ENCODE results near the gene TMEM114.

The TMEM114 gene

DNA sequence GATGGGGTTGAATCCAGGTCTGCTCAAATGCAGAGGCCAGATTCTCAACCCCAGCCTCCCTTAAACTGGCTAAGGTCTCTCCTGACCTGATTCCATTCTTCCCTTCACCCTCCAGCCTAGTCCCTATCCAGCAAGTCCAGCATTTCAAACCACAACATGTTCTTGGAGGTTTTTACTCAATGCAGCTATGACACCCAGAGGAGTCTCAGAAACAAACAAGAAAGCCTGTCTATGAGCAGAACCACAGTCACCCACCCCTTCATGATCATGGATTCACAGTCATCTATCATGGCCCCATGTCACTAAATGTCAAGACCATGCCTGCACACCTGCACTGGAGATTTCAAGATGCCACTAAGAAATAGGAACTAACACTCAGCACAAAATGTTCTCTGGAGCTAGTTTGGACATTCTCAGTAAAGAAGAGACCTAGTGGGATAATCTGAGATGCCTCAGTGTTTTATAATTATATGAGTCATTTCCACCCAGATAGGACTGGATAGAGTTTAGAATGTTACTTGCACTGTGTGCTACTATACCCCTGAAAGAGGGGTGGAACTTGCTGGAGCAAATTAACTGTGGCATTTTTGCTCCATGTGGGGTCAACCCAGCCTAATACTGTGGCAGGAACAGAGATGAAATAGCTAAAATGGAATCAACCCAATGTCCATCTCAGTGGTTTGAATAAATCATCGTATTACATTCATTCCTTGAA lies 21.7 kb upstream of the TMEM114 start:
- DNase-seq (ENCODE audit: low read depth in 3 of 3): no peak

DNA sequence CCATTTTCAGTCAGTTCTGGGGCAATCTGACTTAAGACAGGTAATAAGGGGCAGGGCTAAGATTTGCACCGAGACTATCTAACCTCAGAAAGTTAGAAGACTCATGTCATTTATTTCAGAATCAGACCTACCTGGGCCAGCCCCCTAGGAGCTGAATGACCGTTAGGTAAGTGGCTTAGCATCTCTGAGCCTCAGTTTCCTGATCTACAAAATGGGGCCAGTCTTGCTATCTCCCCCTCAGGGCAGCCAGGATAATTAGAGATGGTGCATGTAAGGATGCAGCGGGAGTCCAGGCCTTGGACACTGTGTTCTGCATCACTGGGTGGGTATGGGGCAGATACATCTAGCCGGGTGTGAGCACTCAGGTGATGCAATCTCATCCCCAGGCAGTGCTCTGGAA lies 20.8 kb upstream of the TMEM114 start:
- DNase-seq (ENCODE audit: low read depth in 3 of 3): no peak

DNA sequence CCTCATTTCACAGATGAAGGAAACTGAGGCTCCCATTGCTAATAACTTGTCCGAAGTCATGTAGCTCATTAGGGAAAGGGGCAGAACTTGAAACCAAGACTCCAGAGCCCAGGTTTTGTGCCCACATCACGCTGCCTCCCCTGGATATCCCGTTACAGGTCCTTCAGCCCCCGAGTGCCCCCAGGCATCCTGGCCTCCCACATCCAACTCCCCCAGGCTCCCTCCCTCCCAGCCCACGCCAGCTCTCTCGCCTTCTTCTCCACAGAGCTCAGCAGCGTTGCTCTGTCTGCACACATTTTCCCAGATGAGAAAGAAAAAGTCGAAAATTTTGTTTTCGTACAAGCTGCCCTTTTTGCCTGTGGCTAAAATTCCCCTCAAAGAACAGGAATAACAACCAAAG lies 16.9 kb upstream of the TMEM114 start:
- DNase-seq (ENCODE audit: low read depth in 3 of 3): no peak

DNA sequence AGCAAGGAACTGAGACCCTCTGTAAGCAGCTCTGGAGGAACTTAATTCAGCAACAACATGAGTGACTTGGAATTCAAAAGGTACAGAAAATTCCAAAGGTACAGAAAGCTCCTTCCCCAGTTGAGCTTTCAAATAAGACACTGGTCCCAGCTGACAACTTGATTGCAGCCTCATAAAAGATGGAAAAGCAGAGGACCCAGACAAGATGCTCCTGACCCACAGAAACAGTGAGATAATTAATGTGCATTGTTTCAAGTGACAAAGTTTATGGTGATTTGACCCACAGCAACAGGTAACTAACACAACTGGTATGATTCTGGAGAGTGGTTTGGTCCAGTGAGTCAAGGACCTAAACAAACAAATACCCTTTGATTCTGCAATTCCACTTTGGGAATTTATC lies 15.2 kb upstream of the TMEM114 start:
- DNase-seq (ENCODE audit: low read depth in 3 of 3): no peak

DNA sequence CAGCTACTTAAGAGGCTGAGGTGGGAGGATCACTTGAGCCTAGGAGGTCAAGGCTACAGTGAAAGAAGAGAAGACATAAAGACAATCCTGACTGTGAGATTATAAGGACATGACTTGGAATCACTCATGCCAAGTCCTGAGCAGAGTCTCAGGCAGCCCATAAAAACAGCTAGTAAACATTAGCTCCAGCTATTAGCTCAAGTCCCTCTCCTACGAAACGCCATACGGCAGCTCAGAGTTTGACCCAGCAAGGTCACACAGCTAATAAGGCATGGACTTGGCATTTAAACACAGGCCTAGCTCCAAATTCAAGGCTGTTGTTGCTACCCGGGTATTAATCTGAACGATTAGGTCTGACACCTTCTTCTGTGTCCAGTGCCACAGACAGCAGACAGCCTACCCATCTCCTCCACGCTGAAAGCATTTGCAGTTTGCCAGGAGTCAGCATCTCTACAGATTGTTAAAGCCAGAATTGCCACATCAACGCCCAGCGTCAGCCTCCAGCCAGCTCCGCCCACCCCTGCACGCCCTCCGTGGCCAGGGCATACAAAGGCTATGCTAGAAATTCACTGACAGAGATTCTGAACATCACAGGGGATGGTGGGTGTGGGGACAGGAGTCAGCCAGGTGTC lies 9.9 kb upstream of the TMEM114 start:
- DNase-seq (ENCODE audit: low read depth in 3 of 3): no peak

DNA sequence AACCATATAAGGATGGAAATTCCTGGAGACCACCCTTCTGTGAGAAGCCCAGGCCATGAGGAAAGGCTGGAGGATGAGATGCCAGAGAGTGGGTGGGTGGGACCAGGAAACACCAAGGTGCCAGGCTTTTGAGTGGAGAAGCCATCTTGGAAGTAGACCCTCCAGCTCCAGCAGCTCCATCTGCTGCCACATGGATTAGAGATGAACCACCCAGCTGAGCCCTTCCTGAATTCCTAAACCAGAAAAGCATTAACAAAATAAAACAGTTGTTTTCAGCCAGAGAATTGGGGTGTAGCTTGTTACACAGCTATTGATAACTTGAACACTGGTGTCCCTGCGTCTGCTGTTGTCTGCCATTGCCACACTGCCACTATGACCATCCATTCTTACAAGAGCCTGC lies 6.3 kb upstream of the TMEM114 start:
- no peak for DNase-seq (ENCODE audit: low read depth in 3 of 3)

DNA sequence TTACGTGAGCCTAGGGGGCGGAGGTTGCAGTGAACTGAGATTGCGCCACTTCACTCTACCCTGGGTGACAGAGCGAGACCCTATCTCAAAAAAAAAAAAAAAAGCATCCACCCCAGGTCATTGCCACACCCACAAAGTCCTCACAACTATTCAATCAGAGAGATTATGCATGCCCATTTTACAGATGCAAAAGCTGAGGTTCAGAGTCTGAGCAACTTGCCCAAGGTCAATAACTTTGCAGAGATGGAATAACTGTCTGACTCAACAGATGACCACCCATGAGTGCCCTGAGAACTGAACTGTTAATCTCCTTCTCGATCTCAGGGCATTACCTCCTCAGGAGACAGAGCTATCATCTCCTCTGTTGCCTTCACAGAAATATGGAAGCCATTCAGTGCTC lies 5.5 kb upstream of the TMEM114 start:
- DNase-seq (ENCODE audit: low read depth in 3 of 3): no peak

DNA sequence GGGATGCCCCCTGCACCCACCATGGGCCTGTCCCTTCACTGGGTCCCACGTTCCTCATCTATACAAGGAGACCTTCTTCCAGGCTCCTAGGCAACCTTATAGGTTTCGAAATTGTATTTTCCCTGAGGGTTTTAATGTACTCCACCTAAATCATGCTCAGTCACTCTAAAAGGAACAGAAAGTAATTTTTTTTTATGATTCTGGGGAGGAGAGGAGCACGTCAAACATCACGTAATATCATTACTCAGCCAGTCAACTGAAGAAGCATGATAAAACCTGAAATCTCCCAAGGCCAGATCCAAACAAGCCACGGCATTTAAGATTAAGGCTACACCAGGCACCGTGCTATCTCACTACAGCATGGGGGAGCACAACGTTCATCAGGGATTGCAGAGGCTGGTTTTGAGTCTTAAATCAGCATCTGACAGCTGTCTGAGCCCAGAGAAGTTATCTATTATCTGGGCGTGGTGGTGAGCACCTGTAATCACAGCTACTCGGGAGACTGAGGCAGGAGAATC lies 3.9 kb upstream of the TMEM114 start:
- DNase-seq (ENCODE audit: low read depth in 3 of 3): no peak

DNA sequence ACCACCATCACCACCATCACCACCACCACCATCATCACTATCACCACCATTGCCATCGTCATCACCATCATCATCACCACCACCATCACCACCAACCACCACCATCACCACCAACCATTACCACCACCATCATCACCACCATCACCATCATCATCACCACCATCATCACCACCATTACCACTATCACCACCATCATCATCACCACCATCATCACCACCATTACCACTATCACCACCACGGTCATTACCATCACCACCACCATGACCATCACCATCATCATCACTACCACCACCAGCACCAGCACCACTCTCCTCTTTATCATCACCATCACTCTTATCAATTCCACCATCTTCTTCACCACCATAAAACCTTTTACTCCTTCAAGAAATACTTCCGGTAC lies 1.1 kb upstream of the TMEM114 start:
- no peak for DNase-seq (ENCODE audit: low read depth in 3 of 3)

DNA sequence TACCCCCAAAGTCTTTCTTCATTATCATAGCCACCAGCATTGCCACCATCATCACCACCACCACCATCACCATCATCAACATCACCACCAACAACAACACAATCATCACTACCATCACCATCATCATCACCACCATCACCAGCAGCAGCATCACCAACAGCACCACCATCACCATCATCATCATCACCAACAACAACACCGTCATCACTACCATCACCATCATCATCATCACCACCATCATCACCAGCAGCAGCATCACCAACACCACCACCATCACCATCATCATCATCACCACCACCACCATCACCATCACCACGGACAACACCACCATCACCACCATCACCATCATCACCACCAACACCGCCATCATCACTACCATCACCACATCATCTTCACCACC lies 500 bp upstream of the TMEM114 start:
- DNase-seq (ENCODE audit: low read depth in 3 of 3): no peak

DNA sequence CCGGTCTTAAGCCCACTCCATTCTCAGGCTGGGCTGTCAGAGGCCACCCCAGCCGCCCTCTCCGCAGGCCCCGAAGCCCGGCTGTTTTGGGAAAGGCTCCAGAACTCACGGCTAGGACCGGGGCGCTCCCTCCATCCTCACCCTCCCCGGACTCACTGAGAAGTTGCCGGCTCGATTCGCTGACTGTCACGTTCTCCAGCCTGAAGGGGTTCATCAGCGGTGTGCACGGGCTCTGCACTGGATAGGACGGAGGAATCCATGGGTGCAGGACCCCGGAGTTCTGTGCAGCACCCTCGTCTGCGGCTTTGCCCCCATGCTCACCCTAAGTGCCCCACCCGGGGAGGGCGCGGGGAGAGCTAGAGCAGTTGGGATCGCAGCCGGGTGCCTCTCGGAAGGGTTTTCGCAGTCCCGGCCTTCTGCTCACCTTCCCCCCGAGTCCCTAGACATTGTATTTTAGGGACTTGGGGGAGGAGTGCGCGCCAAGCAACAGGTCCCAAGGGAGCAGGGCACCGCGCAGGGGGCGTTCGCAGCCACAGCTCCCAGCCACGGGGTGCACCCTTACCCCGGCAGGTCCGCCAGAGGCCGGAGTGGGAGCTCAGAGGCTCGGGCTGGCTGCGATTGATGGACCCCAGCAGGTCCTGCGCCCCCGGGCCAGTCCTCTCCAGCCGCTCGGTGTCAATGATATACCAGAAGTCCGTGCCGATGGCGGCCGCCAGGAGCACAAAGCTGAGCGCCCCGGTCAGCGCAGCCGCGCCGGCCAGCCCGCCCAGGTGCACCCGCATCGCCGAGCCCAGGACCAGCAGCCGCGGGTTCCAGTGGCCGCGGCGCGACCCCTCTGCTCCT lies 1.0 kb downstream of the TMEM114 start:
- no peak for DNase-seq (ENCODE audit: low read depth in 3 of 3)

DNA sequence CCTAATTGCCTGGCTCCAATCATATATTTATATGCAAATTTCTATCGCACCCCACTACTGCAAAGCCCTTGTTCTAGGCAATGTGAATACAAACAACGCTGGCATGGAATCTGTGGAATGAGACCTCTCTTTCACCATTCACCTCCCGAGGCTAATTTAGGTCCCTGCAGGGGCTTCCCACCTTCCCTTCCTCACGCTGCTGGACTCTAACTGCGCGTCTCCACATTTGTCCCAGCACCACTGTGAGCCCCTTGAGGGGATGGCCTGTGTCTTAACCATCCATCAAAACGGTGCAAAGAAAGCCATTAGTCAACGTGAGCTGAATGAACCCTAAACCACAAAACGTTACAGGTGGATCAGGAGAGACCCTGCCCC lies 1.6 kb downstream of the TMEM114 start:
- no peak for DNase-seq (ENCODE audit: low read depth in 3 of 3)

DNA sequence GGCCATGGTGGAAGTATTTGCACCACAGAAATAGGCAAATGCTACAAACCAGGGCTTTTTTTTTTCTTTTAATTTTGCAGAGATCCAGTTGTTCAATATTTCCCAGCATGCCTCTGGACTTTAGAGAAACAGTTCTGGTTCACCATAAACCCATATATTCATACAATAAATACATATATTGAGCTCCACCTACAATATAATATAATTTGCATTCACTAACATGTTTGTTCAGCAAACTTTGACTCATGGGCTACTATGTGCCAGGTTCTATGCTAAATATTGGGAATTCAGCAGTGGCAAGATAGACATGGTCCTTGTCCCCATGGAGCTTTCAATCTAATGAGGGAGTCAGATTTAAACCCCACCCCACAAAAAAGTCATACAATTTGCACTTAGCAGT lies 3.2 kb downstream of the TMEM114 start:
- DNase-seq (ENCODE audit: low read depth in 3 of 3): no peak

DNA sequence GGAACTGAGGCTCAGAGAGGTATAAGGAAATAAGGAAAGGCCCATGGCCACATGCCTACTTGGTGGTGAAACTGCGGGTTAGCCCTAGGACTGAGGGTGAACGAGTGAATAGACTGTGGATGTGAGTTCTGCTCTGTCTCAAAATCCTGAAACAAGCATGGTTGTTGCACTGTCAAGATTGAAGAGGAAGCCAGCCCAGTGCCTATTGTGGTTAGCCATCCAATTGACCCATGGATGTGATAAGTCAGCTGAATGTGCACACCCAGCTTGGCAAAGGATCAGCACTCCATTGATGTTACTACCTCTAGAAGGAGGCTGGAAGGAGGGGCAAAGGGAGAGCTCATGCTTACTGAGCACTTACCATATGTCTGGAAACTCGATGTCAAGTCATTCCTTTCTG lies 4.5 kb downstream of the TMEM114 start:
- DNase-seq (ENCODE audit: low read depth in 3 of 3): no peak

DNA sequence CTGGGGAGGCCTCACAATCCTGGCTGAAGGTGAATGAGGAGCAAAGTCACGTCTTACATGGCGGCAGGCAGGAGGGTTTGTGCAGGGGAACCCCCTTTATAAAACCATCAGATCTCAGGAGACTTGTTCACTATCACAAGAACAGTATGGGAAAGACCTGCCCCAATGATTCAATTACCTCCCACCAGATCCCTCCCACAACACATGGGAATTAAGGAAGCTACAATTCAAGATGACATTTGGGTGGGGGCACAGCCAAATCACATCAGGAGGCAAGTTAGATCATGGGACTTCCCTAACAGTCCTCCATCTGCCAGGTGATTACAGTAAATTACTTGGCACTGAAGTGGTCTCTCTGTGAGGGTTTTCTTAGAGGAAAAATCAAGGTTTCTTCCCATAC lies 5.3 kb downstream of the TMEM114 start:
- no peak for DNase-seq (ENCODE audit: low read depth in 3 of 3)

DNA sequence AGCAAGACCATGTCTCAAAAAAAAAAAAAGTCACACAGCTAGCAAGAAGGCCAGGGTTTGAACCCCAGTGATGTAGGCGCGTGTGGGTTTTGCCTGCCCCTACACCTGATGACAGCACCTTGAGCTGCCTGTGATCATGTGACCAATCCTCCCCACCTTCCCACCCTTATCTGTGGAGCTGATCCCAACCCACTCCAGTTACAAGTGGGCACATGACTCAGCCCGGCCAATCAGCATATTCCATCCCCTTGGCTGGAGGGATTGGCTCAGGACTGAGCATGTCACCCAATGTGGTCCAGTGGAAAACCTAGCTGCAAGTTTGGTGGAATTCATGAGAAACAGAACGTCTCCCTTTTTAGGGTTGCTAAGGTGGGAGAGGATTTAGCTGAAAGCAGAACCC lies 6.6 kb downstream of the TMEM114 start:
- no peak for DNase-seq (ENCODE audit: low read depth in 3 of 3)

DNA sequence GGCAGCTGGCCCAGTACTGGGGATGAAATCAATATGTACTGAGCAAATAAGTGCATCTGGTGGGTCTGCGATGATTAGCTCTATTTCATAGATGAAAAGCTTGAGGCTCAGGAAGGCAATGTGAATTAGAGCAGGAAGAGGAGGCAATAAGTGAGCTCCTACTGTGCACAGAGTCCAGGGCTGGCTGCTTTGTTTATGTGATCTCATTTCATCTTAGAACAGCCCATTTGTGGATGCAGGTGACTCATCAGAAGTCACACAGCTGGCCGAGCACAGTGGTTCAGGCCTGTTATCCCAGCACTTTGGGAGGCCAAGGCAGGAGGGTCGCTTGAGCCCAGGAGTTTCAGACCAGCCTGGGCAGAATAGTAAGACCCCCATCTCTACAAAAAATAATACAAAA lies 7.1 kb downstream of the TMEM114 start:
- no peak for DNase-seq (ENCODE audit: low read depth in 3 of 3)

DNA sequence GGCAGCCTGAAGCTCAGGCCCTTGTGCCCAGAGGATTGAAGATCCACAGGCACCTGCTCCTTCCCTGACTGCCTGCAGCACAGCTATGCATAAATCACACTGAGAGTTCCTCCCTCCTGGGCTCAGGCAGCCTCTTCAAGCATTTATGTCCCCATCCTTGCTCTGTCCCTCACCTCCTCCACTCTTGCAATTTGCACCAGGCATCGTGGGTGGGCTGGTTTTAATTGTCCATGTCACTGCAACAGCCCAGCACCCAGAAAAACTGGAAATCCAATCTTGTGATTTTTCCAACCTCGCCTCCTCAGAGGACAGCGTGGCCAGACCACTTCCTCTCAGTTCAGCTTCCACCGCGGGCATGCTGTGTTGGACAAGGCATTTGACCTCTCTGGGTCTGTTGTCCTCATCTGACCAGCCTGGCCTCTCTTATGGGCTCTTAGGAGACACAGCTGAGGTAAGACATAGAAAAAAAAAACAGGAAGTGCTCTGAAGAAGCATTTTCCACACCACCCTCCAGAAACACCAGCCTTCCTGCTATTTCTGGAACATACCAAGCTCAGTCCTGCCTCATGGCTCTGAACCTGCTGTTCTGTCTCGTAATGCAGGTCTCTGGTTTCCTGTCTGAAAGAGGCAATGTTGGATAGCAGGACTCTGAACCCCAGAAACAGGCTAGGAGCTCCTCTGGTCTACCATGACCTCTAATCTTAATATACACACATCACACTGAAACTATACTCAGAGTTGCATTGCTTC lies 8.3 kb downstream of the TMEM114 start:
- DNase-seq (ENCODE audit: low read depth in 3 of 3): no peak

DNA sequence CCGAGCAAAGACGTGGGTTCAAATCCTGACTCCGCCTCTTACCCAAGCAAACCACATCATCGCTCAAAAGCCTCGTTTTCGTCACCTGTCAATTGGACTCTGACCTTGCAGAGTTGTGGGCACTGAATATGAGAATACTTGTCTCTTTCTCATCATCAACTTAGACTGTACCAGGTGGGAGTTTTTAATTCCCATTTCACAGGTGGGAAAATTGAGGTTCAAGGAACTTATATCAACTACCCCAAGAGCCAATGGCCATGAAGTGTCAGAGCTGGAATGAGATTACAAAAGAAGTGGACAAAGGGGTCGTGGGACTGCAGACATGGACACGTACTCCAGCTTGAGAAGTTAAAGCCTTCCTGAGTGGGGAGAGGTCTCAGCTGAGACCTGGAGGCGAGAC lies 10.8 kb downstream of the TMEM114 start:
- no peak for DNase-seq (ENCODE audit: low read depth in 3 of 3)

DNA sequence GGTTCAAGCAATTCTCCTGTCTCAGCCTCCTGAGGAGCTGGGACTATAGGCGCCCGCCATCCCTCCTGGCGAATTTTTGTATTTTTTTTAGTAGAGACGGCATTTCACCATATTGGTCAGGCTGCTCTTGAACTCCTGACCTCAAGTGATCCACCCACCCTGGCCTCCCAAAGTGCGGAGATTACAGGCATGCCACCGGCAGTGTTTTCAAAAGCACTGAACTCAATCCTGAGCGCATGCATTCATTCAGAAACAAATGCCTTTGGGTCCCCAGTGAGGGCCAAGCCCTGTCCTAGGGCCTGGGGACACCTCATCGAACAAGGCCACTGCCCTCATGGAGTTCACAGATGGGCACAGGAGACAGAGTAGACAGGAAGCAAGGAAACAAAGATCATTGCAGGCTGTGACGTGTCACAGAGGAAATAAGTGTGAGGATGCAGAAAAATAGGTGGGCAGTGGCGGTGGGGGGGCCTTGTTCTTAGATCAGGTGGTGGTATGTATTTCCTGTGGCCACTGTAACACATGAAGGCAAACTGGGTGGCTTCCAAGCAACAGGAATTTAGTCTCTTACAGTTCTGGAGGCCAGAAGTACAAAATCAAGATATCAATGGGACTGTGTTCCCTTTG lies 12.5 kb downstream of the TMEM114 start:
- DNase-seq (ENCODE audit: low read depth in 3 of 3): no peak

DNA sequence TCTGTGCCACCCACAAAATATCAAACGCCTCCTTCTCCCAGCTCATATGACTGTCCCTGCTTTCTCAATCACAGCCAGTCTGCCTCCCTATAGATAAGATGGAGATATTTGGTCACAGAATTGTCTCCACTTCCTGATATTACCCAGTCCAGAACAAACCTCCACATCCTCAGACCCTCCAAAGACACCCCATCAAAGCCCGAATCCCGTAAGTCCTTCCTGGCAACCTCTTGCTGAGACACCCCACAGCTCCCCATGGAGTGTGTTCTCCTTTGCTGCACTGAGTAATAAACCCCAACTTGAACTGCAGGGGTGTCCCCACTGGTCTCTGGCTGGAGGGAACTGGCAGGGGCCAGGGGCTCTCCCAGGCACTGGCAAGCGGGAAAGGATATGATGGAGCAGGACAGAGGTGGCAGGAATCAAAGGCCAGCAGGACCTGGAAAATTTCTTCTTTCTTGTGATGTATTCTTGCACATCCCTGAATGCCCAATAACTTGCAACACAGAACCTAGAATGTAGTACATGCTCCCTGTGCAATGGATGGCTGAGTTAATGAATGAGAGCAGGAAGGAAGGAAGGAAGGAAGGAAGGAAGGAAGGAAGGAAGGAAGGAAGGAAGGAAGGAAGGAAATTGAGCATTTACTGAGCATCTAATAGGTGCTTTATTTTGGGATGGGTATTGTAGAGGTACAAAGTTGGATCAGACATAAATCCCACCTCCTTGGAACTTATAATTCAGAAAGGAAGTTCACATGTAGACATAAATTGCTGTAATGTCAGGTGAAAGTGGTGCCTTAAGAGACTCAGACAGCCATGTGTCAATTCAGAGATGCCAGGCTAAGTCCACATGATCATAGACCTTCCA lies 13.9 kb downstream of the TMEM114 start:
- DNase-seq (ENCODE audit: low read depth in 3 of 3): no peak

Data from stimulated activated CD4-positive, alpha-beta T cell treated with anti-CD3 and anti-CD28 coated beads, TNF-alpha, amount 100 ng/mL, for 48 hours (primary cell).